Fibroblast of lung (primary cell): ENCODE measurements around the gene FAM167B.

Experiments
- CTCF ChIP-seq, 2 donors: IDR thresholded peaks in 1 of 2; conservative IDR thresholded peaks in 1 of 2; 1 replicate in 1 of 2; 2 replicates in 1 of 2; pipeline ENCODE4 v1.5.1; 2011 to 2012; ENCODE audit warnings: low read length in 2 of 2, control low read depth in 1 of 2, inconsistent platforms in 1 of 2, low read depth in 1 of 2, mild to moderate bottlenecking in 1 of 2
- EZH2 ChIP-seq: IDR thresholded peaks from 2 replicates; pipeline ENCODE4 v1.5.1; 2012; ENCODE audit warnings: low read length, control low read depth, mild to moderate bottlenecking; ENCODE audit errors: missing control alignments

GRCh38 chr1:32200226-32201010, 46.6 kb upstream of the FAM167B start, which contains the start of gene CCDC28B:
- TF ChIP-seq CTCF (conservative IDR thresholded peaks at IDR 0.05 in 1 of 2, IDR thresholded peaks at IDR 0.05 in 1 of 2; ENCODE audit: low read depth in 1 of 2, low read length in 2 of 2) (no peak), EZH2 (no peak)
